ENCODE data around the gene CFAP161. TPM values are rescaled to one million over a fixed set of nuclear protein-coding genes. Genes with fewer than 3 reads are reported as not detected.

CFAP161 gene
- polyA plus RNA-seq, 1 donor (not counting 4 experiments of a cell fraction or from before 2014, with no cell fraction given): not detected

GRCh38 chr15:81168644-81169043, 34.6 kb downstream of the CFAP161 start:
- Histone ChIP-seq H3K27ac (ENCODE audit: control insufficient read depth, insufficient read depth, low read length) (no peak overlapping the region), H4K20me1 (ENCODE audit: control insufficient read depth, extremely low read depth, insufficient read depth, low read length) (no peaks in the 10 kb centered on the region), H3K36me3 (ENCODE audit: control insufficient read depth in 2 of 2, extremely low read depth in 1 of 2, insufficient read depth in 2 of 2, low read length in 2 of 2) (no peaks in the 10 kb centered on the region), H3K4me1 (ENCODE audit: control insufficient read depth, extremely low read depth, insufficient read depth, low read length) (no peaks in the 10 kb centered on the region), H3K9me1 (ENCODE audit: control insufficient read depth, extremely low read depth, insufficient read depth, low read length) (no peaks in the 10 kb centered on the region), H3K9ac (ENCODE audit: control insufficient read depth, extremely low read depth, insufficient read depth, low read length) (no peak overlapping the region), H3K79me2 (ENCODE audit: control insufficient read depth, insufficient read depth, low read length) (no peaks in the 10 kb centered on the region), H3K4me2 (ENCODE audit: control insufficient read depth, extremely low read depth, insufficient read depth, low read depth, low read length) (no peak overlapping the region), H3K9me3 (ENCODE audit: control insufficient read depth, low read depth, low read length) (no peaks in the 10 kb centered on the region), H3K27me3 (ENCODE audit: control insufficient read depth, extremely low read depth, insufficient read depth, low read length) (no peaks in the 10 kb centered on the region), H2AFZ (ENCODE audit: control insufficient read depth, low read length) (no peak overlapping the region), H3K4me3 (ENCODE audit: control insufficient read depth in 2 of 3, extremely low read depth in 1 of 3, insufficient read depth in 2 of 3, low read depth in 1 of 3, low read length in 3 of 3) (no peak overlapping the region)
- no peak for TF ChIP-seq CTCF (optimal IDR thresholded peaks at IDR 0.05 in 1 of 3, IDR thresholded peaks at IDR 0.05 in 1 of 3, conservative IDR thresholded peaks at IDR 0.05 in 1 of 3; ENCODE audit: extremely low read depth in 1 of 3, insufficient read depth in 2 of 3, low read length in 3 of 3)
- FAIRE-seq: no peak
- dilution Hi-C loops (cut with MboI; ENCODE audit: extremely low pct_ligation_motif_present, low sequenced_read_pairs): no loop called here
- DNase-seq (ENCODE audit: low read depth, low spot score): no peak

GRCh38 chr15:81170511-81170910, 36.4 kb downstream of the CFAP161 start:
- FAIRE-seq: no peak
- no peak for DNase-seq (ENCODE audit: low read depth, low spot score)
- Histone ChIP-seq H3K9me1 (ENCODE audit: control insufficient read depth, extremely low read depth, insufficient read depth, low read length) (no peaks in the 10 kb centered on the region), H3K4me1 (ENCODE audit: control insufficient read depth, extremely low read depth, insufficient read depth, low read length) (no peaks in the 10 kb centered on the region), H3K4me2 (ENCODE audit: control insufficient read depth, extremely low read depth, insufficient read depth, low read depth, low read length) (no peak overlapping the region), H3K79me2 (ENCODE audit: control insufficient read depth, insufficient read depth, low read length) (no peaks in the 10 kb centered on the region), H3K9me3 (ENCODE audit: control insufficient read depth, low read depth, low read length) (no peaks in the 10 kb centered on the region), H3K27ac (ENCODE audit: control insufficient read depth, insufficient read depth, low read length) (no peak overlapping the region), H4K20me1 (ENCODE audit: control insufficient read depth, extremely low read depth, insufficient read depth, low read length) (no peaks in the 10 kb centered on the region), H3K9ac (ENCODE audit: control insufficient read depth, extremely low read depth, insufficient read depth, low read length) (no peak overlapping the region), H3K4me3 (ENCODE audit: control insufficient read depth in 2 of 3, extremely low read depth in 1 of 3, insufficient read depth in 2 of 3, low read depth in 1 of 3, low read length in 3 of 3) (no peak overlapping the region), H2AFZ (ENCODE audit: control insufficient read depth, low read length) (no peak overlapping the region), H3K27me3 (ENCODE audit: control insufficient read depth, extremely low read depth, insufficient read depth, low read length) (no peaks in the 10 kb centered on the region), H3K36me3 (ENCODE audit: control insufficient read depth in 2 of 2, extremely low read depth in 1 of 2, insufficient read depth in 2 of 2, low read length in 2 of 2) (no peaks in the 10 kb centered on the region)
- dilution Hi-C loops (cut with MboI; ENCODE audit: extremely low pct_ligation_motif_present, low sequenced_read_pairs): no loop called here
- no peak for TF ChIP-seq EZH2 (IDR thresholded peaks at IDR 0.05; ENCODE audit: low read length)
- no peak for TF ChIP-seq CTCF (optimal IDR thresholded peaks at IDR 0.05 in 1 of 3, IDR thresholded peaks at IDR 0.05 in 1 of 3, conservative IDR thresholded peaks at IDR 0.05 in 1 of 3; ENCODE audit: extremely low read depth in 1 of 3, insufficient read depth in 2 of 3, low read length in 3 of 3)
